Activated CD8-positive, alpha-beta T cell treated with anti-CD3 and anti-CD28 coated beads for 36 hours (primary cell): ENCODE measurements around the gene MAST2. TPM values are rescaled to one million over a fixed set of nuclear protein-coding genes. Genes with fewer than 3 reads are reported as not detected.
A peak's percentile ranks its signal among the peaks of the same experiment; 100 is the strongest.
"Not testable (repeated sequence)": the region's sequence is repeated elsewhere in the genome, so short reads cannot be mapped to it uniquely, and the experiment has no call there.

ENCODE experiments used
- ATAC-seq: fragments of 200-7000 bp; cut with Tn5 transposase; one replicate; pipeline ENCODE4 v1.10.0; 2021; ENCODE audit warnings: mild to moderate bottlenecking, moderate library complexity
- CTCF ChIA-PET: fragments of 350-600 bp; sonication (Branson Sonifier 250); formaldehyde crosslinking; loops from one replicate; lab custom pipeline; 2021; ENCODE audit warnings: antibody characterized with exemption; lab: Charles Lee
- POLR2A ChIA-PET: fragments of 350-600 bp; sonication (Branson Sonifier 250); formaldehyde crosslinking; loops from one replicate; lab custom pipeline; 2021; ENCODE audit warnings: antibody characterized with exemption; lab: Charles Lee
- DNase-seq: peaks from one replicate; pipeline ENCODE4 v3.0.0-alpha.2; 2020
- H3K27ac Mint-ChIP-seq: one replicate; pipeline ENCODE4 v1.8.0; 2021; ENCODE audit warnings: mild to moderate bottlenecking, mixed read lengths
- H3K27me3 Mint-ChIP-seq: one replicate; pipeline ENCODE4 v1.8.0; 2021; ENCODE audit warnings: mixed read lengths
- H3K36me3 Mint-ChIP-seq: one replicate; pipeline ENCODE4 v1.8.0; 2021; ENCODE audit warnings: low read depth, mixed read lengths
- H3K4me1 Mint-ChIP-seq: one replicate; pipeline ENCODE4 v1.8.0; 2021; ENCODE audit warnings: low read depth, mixed read lengths
- H3K4me3 Mint-ChIP-seq: one replicate; pipeline ENCODE4 v1.8.0; 2021; ENCODE audit warnings: mild to moderate bottlenecking, moderate library complexity, mixed read lengths
- H3K9me3 Mint-ChIP-seq: one replicate; pipeline ENCODE4 v1.8.0; 2021; ENCODE audit warnings: mixed read lengths
- CTCF ChIP-seq: fragments of 200-600 bp; IDR thresholded peaks from one replicate; pipeline ENCODE4 v1.8.0; 2022; ENCODE audit warnings: antibody characterized with exemption, mild to moderate bottlenecking
- intact Hi-C: fragments of 100-400 bp; cut with micrococcal nuclease; formaldehyde crosslinking; loops from one replicate; pipeline ENCODE4 v1.10.0; 2022
- total RNA-seq, 2 experiments: library from RNA; stranded (reverse); gene quantifications; one replicate each; pipeline ENCODE4 v1.2.3, GENCODE V29; 2021

Gene MAST2
- total RNA-seq, 2 experiments from 2014 or later: 18.2 to 19.5 TPM

GRCh38 chr1:45800899-45801298 lies 2.5 kb upstream of the MAST2 start:
- Mint-ChIP-seq H3K4me3 (no peak overlapping the region), H3K9me3 (no peaks in the 10 kb centered on the region), H3K27ac (no peak overlapping the region), H3K27me3 (peaks cover 2% of the 10 kb centered on the region), H3K4me1 (peaks cover 28% of the 10 kb centered on the region), H3K36me3 (no peaks in the 10 kb centered on the region)
- no peak for TF ChIP-seq CTCF
- no peak for DNase-seq
- POLR2A ChIA-PET: interaction anchor here (0.7 kb wide), 1 partner anchor 121 kb away, joined by 3 read pairs; no protein-coding TSS in a partner anchor
- intact Hi-C loops: no loop called here
- ATAC-seq: no peak
- CTCF ChIA-PET: interaction anchor here (1.2 kb wide), 1 partner anchor 23 kb away, joined by 3 read pairs; no protein-coding TSS in a partner anchor

- H3K36me3 Mint-ChIP-seq: peaks cover 6% of the 10 kb centered on the region
- ChIA-PET CTCF (no interaction called here), POLR2A (no interaction called here)
- peaks cover 28% of the 10 kb centered on the region for H3K4me1 Mint-ChIP-seq
- H3K27me3 Mint-ChIP-seq: peaks cover 2% of the 10 kb centered on the region
- H3K9me3 Mint-ChIP-seq: no peaks in the 10 kb centered on the region
- no peak for TF ChIP-seq CTCF
- H3K27ac Mint-ChIP-seq: peak overlapping the region; percentile 73
- peak; percentile 46 for DNase-seq
- intact Hi-C loops: no loop called here
- ATAC-seq: peak; percentile 38
- H3K4me3 Mint-ChIP-seq: peak overlapping the region; percentile 74
Observed at GRCh38 chr1:45802343-45803298, 791 bp upstream of the MAST2 start.

- POLR2A ChIA-PET, H3K9me3 Mint-ChIP-seq, intact Hi-C loops, H3K27me3 Mint-ChIP-seq, H3K27ac Mint-ChIP-seq, H3K36me3 Mint-ChIP-seq, CTCF ChIA-PET: not testable (repeated sequence)
- H3K4me1 Mint-ChIP-seq: peaks cover 28% of the 10 kb centered on the region
- DNase-seq (peak; percentile 23), ATAC-seq (peak; percentile 21)
- peak overlapping the region; percentile 83 for H3K4me3 Mint-ChIP-seq
Observed at GRCh38 chr1:45803781-45804668, 613 bp downstream of the MAST2 start.

- DNase-seq: no peak
- intact Hi-C loops: no loop called here
- TF ChIP-seq CTCF: no peak
- Mint-ChIP-seq H3K36me3 (peaks cover 6% of the 10 kb centered on the region), H3K4me1 (peaks cover 28% of the 10 kb centered on the region), H3K27me3 (peaks cover 2% of the 10 kb centered on the region), H3K4me3 (peak overlapping the region; percentile 83), H3K27ac (no peak overlapping the region), H3K9me3 (no peaks in the 10 kb centered on the region)
- POLR2A ChIA-PET: no interaction called here
- CTCF ChIA-PET: interaction anchor here (1.4 kb wide), 1 partner anchor 96 kb away, joined by 3 read pairs; no protein-coding TSS in a partner anchor
- no peak for ATAC-seq
Observed at GRCh38 chr1:45804669-45804969, 1.2 kb downstream of the MAST2 start.

GRCh38 chr1:45806129-45806528 lies 2.7 kb downstream of the MAST2 start:
- no peaks in the 10 kb centered on the region for H3K9me3 Mint-ChIP-seq

More at GRCh38 chr1:45806129-45806528, 2.7 kb downstream of the MAST2 start:
- peaks cover 6% of the 10 kb centered on the region for H3K36me3 Mint-ChIP-seq
- intact Hi-C loops: no loop called here
- ChIA-PET POLR2A (interaction anchor here (1.0 kb wide), 1 partner anchor 183 kb away, joined by 3 read pairs; no protein-coding TSS in a partner anchor), CTCF (interaction anchor here (1.4 kb wide), 1 partner anchor 97 kb away, joined by 3 read pairs; no protein-coding TSS in a partner anchor)
- ATAC-seq: no peak
- H3K27me3 Mint-ChIP-seq: peaks cover 2% of the 10 kb centered on the region
- no peak for DNase-seq
- no peak overlapping the region for H3K27ac Mint-ChIP-seq
- no peak overlapping the region for H3K4me3 Mint-ChIP-seq
- TF ChIP-seq CTCF: no peak
- peaks cover 31% of the 10 kb centered on the region for H3K4me1 Mint-ChIP-seq
